PC-9 (cell line): ENCODE data around the gene FBXO36. TPM values are rescaled to one million over a fixed set of nuclear protein-coding genes. Genes with fewer than 3 reads are reported as not detected.

Experiments
- BruUV-seq: library from RNA; stranded (reverse); fragments of 400-500 nt; replicated peaks from 2 replicates; lab custom pipeline; 2021; lab: Mats Ljungman, UMichigan
- CTCF ChIA-PET: fragments of 300-600 bp; sonication (Branson Sonifier 250); formaldehyde crosslinking; loops from one replicate; lab custom pipeline; 2022; ENCODE audit warnings: antibody characterized with exemption; lab: Charles Lee
- POLR2A ChIA-PET: fragments of 300-600 bp; sonication (Branson Sonifier 250); formaldehyde crosslinking; loops from one replicate; lab custom pipeline; 2022; ENCODE audit warnings: antibody characterized with exemption; ENCODE audit not compliant: unreplicated experiment; lab: Charles Lee
- DNase-seq, 2 experiments: peaks; one replicate each; pipeline versions ENCODE4 v3.0.0 to v3.0.0-alpha.2; 2015 to 2022; ENCODE audit warnings: mixed read lengths in 1 of 2
- H2AFZ ChIP-seq: fragments of 200-600 bp; sonication (generic); 2 replicates; pipeline ENCODE4 v1.8.1; 2017; ENCODE audit warnings: antibody characterized with exemption
- H3F3A ChIP-seq: fragments of 200-600 bp; sonication (generic); 2 replicates; pipeline ENCODE4 v1.8.1; 2017; ENCODE audit warnings: antibody characterized with exemption, mild to moderate bottlenecking, low read depth; ENCODE audit not compliant: insufficient read depth
- H3K27ac ChIP-seq: fragments of 200-600 bp; sonication (generic); 2 replicates; pipeline ENCODE4 v1.6.1; 2016; ENCODE audit warnings: mixed run types
- H3K27me3 ChIP-seq: fragments of 200-600 bp; sonication (generic); 2 replicates; pipeline ENCODE4 v1.6.1; 2016; ENCODE audit warnings: low read depth, mixed run types; ENCODE audit not compliant: insufficient read depth
- H3K36me3 ChIP-seq: fragments of 200-600 bp; sonication (generic); 2 replicates; pipeline ENCODE4 v1.6.1; 2016; ENCODE audit warnings: low read depth, mixed run types
- H3K4me1 ChIP-seq: fragments of 200-600 bp; sonication (generic); replicated peaks from 2 replicates; pipeline ENCODE4 v1.6.1; 2016; ENCODE audit warnings: mixed run types; ENCODE audit not compliant: insufficient read depth
- H3K4me2 ChIP-seq: fragments of 200-600 bp; sonication (generic); 2 replicates; pipeline ENCODE4 v1.6.1; 2017; ENCODE audit warnings: mixed run types
- H3K4me3 ChIP-seq: fragments of 200-600 bp; sonication (generic); 2 replicates; pipeline ENCODE4 v1.6.1; 2016; ENCODE audit warnings: mixed run types
- H3K79me2 ChIP-seq: fragments of 200-600 bp; sonication (generic); 2 replicates; pipeline ENCODE4 v1.6.1; 2017; ENCODE audit warnings: low read depth, mixed run types
- H3K9me2 ChIP-seq: fragments of 200-600 bp; sonication (generic); 2 replicates; pipeline ENCODE4 v1.8.1; 2017; ENCODE audit warnings: mild to moderate bottlenecking; ENCODE audit not compliant: insufficient read depth
- H3K9me3 ChIP-seq: fragments of 200-600 bp; sonication (generic); 2 replicates; pipeline ENCODE4 v1.8.1; 2016; ENCODE audit warnings: low read depth; ENCODE audit not compliant: insufficient read depth
- H4K20me1 ChIP-seq: fragments of 200-600 bp; sonication (generic); 2 replicates; pipeline ENCODE4 v1.8.1; 2017; ENCODE audit not compliant: insufficient read depth
- CTCF ChIP-seq: fragments of 200-600 bp; sonication (generic); conservative IDR thresholded peaks from 2 replicates; pipeline ENCODE4 v1.6.1; 2017; ENCODE audit warnings: mixed run types, antibody characterized with exemption, mild to moderate bottlenecking, moderate library complexity
- EZH2 ChIP-seq: fragments of 200-600 bp; sonication (generic); IDR thresholded peaks from 2 replicates; pipeline ENCODE4 v1.8.0; 2017; ENCODE audit warnings: antibody characterized with exemption, low read depth
- intact Hi-C: fragments of 100-400 bp; cut with micrococcal nuclease; formaldehyde crosslinking; loops from one replicate; pipeline ENCODE4 v1.10.0; 2022; ENCODE audit not compliant: unreplicated experiment
- total RNA-seq: library from RNA; stranded (reverse); gene quantifications from 2 replicates; pipeline ENCODE4 v1.2.3, GENCODE V29; 2021

FBXO36 gene
- total RNA-seq, 1 experiment from 2014 or later, result 3.9 TPM

DNA sequence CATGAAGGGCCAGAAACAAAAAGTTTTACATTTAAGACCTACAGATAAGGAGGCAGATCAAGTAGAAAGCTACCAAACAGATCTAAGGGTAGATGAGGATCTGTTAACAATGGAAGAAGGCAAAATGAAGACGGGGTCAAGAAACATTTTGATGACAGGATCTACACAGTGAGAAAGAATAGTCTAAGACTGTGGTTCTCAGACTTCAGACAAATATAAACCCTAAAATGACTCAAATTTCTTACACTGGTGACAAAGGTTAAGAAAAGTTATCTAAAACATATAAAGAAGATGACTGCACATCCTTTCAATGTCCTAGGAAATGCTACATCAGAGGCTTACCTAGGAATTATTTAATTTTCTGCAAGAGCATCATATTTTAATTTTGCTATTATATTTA, 34.9 kb upstream of the FBXO36 start:
- Histone ChIP-seq H3K9me2 (no peaks in the 10 kb centered on the region), H4K20me1 (peaks cover 61% of the 10 kb centered on the region), H3K27me3 (no peaks in the 10 kb centered on the region), H2AFZ (no peak overlapping the region), H3K4me3 (no peak overlapping the region), H3K36me3 (peaks cover 6% of the 10 kb centered on the region; the same call in 1 of the 2 replicates), H3K4me2 (no peak overlapping the region), H3K79me2 (peaks cover 93% of the 10 kb centered on the region), H3K9me3 (no peaks in the 10 kb centered on the region), H3K27ac (no peak overlapping the region), H3F3A (peaks cover 4% of the 10 kb centered on the region; the same call in 1 of the 2 replicates), H3K4me1 (no peaks in the 10 kb centered on the region)
- CTCF ChIA-PET, result no interaction called here
- intact Hi-C loops, result no loop called here
- no peak for DNase-seq
- no TSS peak for BruUV-seq
- TF ChIP-seq EZH2 (no peak), CTCF (no peak)
- POLR2A ChIA-PET, result no interaction called here

DNA sequence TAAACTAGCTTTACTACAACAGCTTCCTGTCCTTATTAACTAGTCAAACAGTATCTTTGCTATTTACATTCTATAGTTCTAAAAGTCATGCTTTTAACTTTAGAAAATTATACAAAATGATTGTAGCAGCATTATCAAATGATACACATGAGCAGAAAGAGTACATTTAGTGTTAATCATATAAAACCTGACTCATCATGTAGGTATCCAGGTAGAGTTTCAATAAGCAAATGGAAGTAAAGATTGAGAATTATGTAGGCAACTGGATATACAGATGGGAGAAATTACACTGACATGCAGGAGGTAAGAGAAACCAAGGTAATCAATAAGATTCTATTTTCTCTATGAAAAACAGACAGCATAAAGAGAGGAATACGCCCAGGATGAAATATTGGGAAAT, 34.3 kb upstream of the FBXO36 start:
- Histone ChIP-seq H3K79me2 (peaks cover 93% of the 10 kb centered on the region), H3K4me2 (no peak overlapping the region), H2AFZ (no peak overlapping the region), H3K27ac (no peak overlapping the region), H3K36me3 (peaks cover 6% of the 10 kb centered on the region; the same call in 1 of the 2 replicates), H3K27me3 (no peaks in the 10 kb centered on the region), H3K9me3 (no peaks in the 10 kb centered on the region), H3K4me3 (no peak overlapping the region), H3K4me1 (no peaks in the 10 kb centered on the region), H3K9me2 (no peaks in the 10 kb centered on the region), H3F3A (peaks cover 4% of the 10 kb centered on the region; the same call in 1 of the 2 replicates), H4K20me1 (peaks cover 67% of the 10 kb centered on the region)
- CTCF ChIA-PET, result no interaction called here
- BruUV-seq, result no TSS peak
- intact Hi-C loops, result no loop called here
- DNase-seq, result no peak
- TF ChIP-seq CTCF (no peak), EZH2 (no peak)
- POLR2A ChIA-PET, result no interaction called here

- no peak for DNase-seq
- intact Hi-C loops, result no loop called here
- H4K20me1 ChIP-seq, result peaks cover 68% of the 10 kb centered on the region
- ChIA-PET CTCF (no interaction called here), POLR2A (no interaction called here)
- H3K27ac ChIP-seq, result no peak overlapping the region
- H2AFZ ChIP-seq, result no peak overlapping the region
- H3K9me3 ChIP-seq, result no peaks in the 10 kb centered on the region
- H3K9me2 ChIP-seq, result no peaks in the 10 kb centered on the region
- H3K27me3 ChIP-seq, result no peaks in the 10 kb centered on the region
- peaks cover 93% of the 10 kb centered on the region for H3K79me2 ChIP-seq
- no peaks in the 10 kb centered on the region; the same call in 1 of the 2 replicates for H3F3A ChIP-seq
- H3K4me1 ChIP-seq, result no peaks in the 10 kb centered on the region
- H3K4me2 ChIP-seq, result no peak overlapping the region
- TF ChIP-seq EZH2 (no peak), CTCF (no peak)
- H3K4me3 ChIP-seq, result no peak overlapping the region
- no TSS peak for BruUV-seq
- no peaks in the 10 kb centered on the region for H3K36me3 ChIP-seq
Observed at GRCh38 chr2:229889023-229889422, 33.3 kb upstream of the FBXO36 start.
